ENCODE measurements around the gene OGG1. TPM values are rescaled to one million over a fixed set of nuclear protein-coding genes. Genes with fewer than 3 reads are reported as not detected.
A peak's percentile ranks its signal among the peaks of the same experiment; 100 is the strongest.

Gene OGG1
- total and polyA plus RNA-seq, 9 of the 15 experiments (the other 6 are each of a cell fraction or from before 2014, with no cell fraction given), result 6.6 to 33.0 (median 24.4) TPM

- TF ChIP-seq TSHZ1 (CRISPR knock-in tag; IDR thresholded peaks at IDR 0.05), result no peak
- TF ChIP-seq, protein P1, sequence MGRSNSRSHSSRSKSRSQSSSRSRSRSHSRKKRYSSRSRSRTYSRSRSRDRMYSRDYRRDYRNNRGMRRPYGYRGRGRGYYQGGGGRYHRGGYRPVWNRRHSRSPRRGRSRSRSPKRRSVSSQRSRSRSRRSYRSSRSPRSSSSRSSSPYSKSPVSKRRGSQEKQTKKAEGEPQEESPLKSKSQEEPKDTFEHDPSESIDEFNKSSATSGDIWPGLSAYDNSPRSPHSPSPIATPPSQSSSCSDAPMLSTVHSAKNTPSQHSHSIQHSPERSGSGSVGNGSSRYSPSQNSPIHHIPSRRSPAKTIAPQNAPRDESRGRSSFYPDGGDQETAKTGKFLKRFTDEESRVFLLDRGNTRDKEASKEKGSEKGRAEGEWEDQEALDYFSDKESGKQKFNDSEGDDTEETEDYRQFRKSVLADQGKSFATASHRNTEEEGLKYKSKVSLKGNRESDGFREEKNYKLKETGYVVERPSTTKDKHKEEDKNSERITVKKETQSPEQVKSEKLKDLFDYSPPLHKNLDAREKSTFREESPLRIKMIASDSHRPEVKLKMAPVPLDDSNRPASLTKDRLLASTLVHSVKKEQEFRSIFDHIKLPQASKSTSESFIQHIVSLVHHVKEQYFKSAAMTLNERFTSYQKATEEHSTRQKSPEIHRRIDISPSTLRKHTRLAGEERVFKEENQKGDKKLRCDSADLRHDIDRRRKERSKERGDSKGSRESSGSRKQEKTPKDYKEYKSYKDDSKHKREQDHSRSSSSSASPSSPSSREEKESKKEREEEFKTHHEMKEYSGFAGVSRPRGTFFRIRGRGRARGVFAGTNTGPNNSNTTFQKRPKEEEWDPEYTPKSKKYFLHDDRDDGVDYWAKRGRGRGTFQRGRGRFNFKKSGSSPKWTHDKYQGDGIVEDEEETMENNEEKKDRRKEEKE (IDR thresholded peaks at IDR 0.05; ENCODE audit: borderline replicate concordance in 1 of 2, control insufficient read depth in 1 of 2, low read depth in 2 of 2, low read length in 1 of 2), result no peak
- TF ChIP-seq, protein P2, sequence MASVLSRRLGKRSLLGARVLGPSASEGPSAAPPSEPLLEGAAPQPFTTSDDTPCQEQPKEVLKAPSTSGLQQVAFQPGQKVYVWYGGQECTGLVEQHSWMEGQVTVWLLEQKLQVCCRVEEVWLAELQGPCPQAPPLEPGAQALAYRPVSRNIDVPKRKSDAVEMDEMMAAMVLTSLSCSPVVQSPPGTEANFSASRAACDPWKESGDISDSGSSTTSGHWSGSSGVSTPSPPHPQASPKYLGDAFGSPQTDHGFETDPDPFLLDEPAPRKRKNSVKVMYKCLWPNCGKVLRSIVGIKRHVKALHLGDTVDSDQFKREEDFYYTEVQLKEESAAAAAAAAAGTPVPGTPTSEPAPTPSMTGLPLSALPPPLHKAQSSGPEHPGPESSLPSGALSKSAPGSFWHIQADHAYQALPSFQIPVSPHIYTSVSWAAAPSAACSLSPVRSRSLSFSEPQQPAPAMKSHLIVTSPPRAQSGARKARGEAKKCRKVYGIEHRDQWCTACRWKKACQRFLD (CRISPR knock-in tag; IDR thresholded peaks at IDR 0.05), result 0 out of 2 replicates have a peak, but pooled peaks have one; percentile 39
- no peak for TF ChIP-seq GATAD2B (IDR thresholded peaks at IDR 0.05; ENCODE audit: borderline replicate concordance)
- no peak for TF ChIP-seq XRCC3 (IDR thresholded peaks at IDR 0.05)
- no peak for TF ChIP-seq ZFP30 (CRISPR knock-in tag; IDR thresholded peaks at IDR 0.05; ENCODE audit: borderline replicate concordance)
- no peak for TF ChIP-seq XRCC5 (IDR thresholded peaks at IDR 0.05; ENCODE audit: low read depth, low read length)
- no peak for TF ChIP-seq ZFP91 (CRISPR knock-in tag; IDR thresholded peaks at IDR 0.05)
- no peak for TF ChIP-seq HNRNPH1 (optimal IDR thresholded peaks at IDR 0.05; ENCODE audit: low read depth, low read length)
- TF ChIP-seq CTBP1 (IDR thresholded peaks at IDR 0.05; ENCODE audit: borderline replicate concordance), result no peak
- TF ChIP-seq SRSF3 (IDR thresholded peaks at IDR 0.05; ENCODE audit: insufficient read depth, low read length), result no peak
- no peak for TF ChIP-seq GABPA (tag; conservative IDR thresholded peaks at IDR 0.05; ENCODE audit: low read depth)
- TF ChIP-seq ZNF699 (CRISPR knock-in tag; IDR thresholded peaks at IDR 0.05; ENCODE audit: insufficient replicate concordance), result no peak
- no peak for TF ChIP-seq JUN (IDR thresholded peaks at IDR 0.05; ENCODE audit: borderline replicate concordance, low read depth, low read length)
- TF ChIP-seq JUN (CRISPR knock-in tag; IDR thresholded peaks at IDR 0.05; ENCODE audit: borderline replicate concordance), result no peak
- 0 out of 2 replicates have a peak, but pooled peaks have one; percentile 81 for TF ChIP-seq HDGF (IDR thresholded peaks at IDR 0.05)
- no peak for TF ChIP-seq EWSR1 (IDR thresholded peaks at IDR 0.05; ENCODE audit: borderline replicate concordance, low read depth, partially characterized antibody)
These were observed 35.9 kb downstream of the OGG1 start (continued) for GRCh38 chr3:9785602-9786001.
